Fibroblast of lung (primary cell): Measurements from ENCODE around the gene TNFSF12.
"Not testable (repeated sequence)": the region's sequence is repeated elsewhere in the genome, so short reads cannot be mapped to it uniquely, and the experiment has no call there.

ENCODE experiments used
- EZH2 ChIP-seq: IDR thresholded peaks from 2 replicates; pipeline ENCODE4 v1.5.1; 2012; ENCODE audit warnings: low read length, control low read depth, mild to moderate bottlenecking; ENCODE audit errors: missing control alignments
- TF ChIP-seq, protein P1 (sequence below), 2 donors: IDR thresholded peaks in 1 of 2; conservative IDR thresholded peaks in 1 of 2; 1 replicate in 1 of 2; 2 replicates in 1 of 2; pipeline ENCODE4 v1.5.1; 2011 to 2012; ENCODE audit warnings: low read length in 2 of 2, control low read depth in 1 of 2, inconsistent platforms in 1 of 2, low read depth in 1 of 2, mild to moderate bottlenecking in 1 of 2

DNA sequence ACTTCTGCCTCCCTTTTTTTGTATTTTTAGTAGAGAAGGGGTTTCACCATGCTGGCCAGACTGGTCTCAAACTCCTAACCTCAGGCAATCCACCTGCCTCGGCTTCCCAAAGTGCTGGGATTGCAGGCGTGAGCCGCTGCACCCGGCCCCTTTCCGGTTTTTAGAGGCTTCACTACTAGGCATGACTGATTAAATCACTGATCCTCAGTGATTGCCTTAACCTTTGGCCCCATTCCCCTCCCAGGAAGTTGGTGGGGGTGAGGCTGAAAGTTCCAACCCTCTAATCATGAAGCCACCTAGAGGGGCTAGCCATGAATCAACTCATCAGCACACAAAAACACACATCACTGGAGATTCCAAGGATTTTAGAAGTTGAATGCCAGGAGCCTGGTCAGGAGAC lies 48.7 kb downstream of the TNFSF12 start:
- TF ChIP-seq, protein P1, sequence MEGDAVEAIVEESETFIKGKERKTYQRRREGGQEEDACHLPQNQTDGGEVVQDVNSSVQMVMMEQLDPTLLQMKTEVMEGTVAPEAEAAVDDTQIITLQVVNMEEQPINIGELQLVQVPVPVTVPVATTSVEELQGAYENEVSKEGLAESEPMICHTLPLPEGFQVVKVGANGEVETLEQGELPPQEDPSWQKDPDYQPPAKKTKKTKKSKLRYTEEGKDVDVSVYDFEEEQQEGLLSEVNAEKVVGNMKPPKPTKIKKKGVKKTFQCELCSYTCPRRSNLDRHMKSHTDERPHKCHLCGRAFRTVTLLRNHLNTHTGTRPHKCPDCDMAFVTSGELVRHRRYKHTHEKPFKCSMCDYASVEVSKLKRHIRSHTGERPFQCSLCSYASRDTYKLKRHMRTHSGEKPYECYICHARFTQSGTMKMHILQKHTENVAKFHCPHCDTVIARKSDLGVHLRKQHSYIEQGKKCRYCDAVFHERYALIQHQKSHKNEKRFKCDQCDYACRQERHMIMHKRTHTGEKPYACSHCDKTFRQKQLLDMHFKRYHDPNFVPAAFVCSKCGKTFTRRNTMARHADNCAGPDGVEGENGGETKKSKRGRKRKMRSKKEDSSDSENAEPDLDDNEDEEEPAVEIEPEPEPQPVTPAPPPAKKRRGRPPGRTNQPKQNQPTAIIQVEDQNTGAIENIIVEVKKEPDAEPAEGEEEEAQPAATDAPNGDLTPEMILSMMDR (conservative IDR thresholded peaks at IDR 0.05 in 1 of 2, IDR thresholded peaks at IDR 0.05 in 1 of 2; ENCODE audit: low read depth in 1 of 2, low read length in 2 of 2) = not testable (repeated sequence)
- TF ChIP-seq EZH2 = not testable (repeated sequence)
